Kidney (tissue), 14 donors: ENCODE data around the gene THSD4. TPM values are rescaled to one million over a fixed set of nuclear protein-coding genes. Genes with fewer than 3 reads are reported as not detected.

Source experiments
- DNase-seq, 5 donors: peaks; one replicate each; pipeline ENCODE4 v3.0.0-alpha.2; 2013 to 2020
- FAIRE-seq: peaks from 2 replicates; lab custom pipeline; 2012; peaks lifted over from hg19 to GRCh38; lab: Jason Lieb, UNC
- H3K27ac ChIP-seq, 2 donors: one replicate each; pipeline ENCODE4 v1.7.0; 2013; ENCODE audit warnings: low read depth in 2 of 2, low read length in 2 of 2, inconsistent platforms in 1 of 2
- H3K27me3 ChIP-seq: one replicate; pipeline ENCODE4 v1.7.1; 2013; ENCODE audit warnings: low read length, inconsistent platforms; ENCODE audit not compliant: control insufficient read depth, insufficient read depth
- H3K36me3 ChIP-seq, 3 donors: one replicate each; pipeline versions ENCODE4 v1.7.0 to v1.7.1; 2013; ENCODE audit warnings: low read length in 3 of 3, control low read depth in 1 of 3, inconsistent platforms in 1 of 3; ENCODE audit not compliant: insufficient read depth in 3 of 3, control insufficient read depth in 2 of 3
- H3K4me1 ChIP-seq, 3 donors: one replicate each; pipeline versions ENCODE4 v1.7.0 to v1.7.1; 2013; ENCODE audit warnings: low read length in 3 of 3, inconsistent platforms in 1 of 3, low read depth in 1 of 3; ENCODE audit not compliant: control insufficient read depth in 2 of 3, insufficient read depth in 2 of 3
- H3K4me3 ChIP-seq, 3 donors: one replicate each; pipeline versions ENCODE4 v1.7.0 to v1.8.1; 2013; ENCODE audit warnings: low read length in 3 of 3, control low read depth in 1 of 3, inconsistent platforms in 1 of 3
- H3K9ac ChIP-seq, 3 donors: one replicate each; pipeline versions ENCODE4 v1.7.0 to v1.7.1; 2013; ENCODE audit warnings: low read length in 3 of 3, control low read depth in 1 of 3, inconsistent platforms in 1 of 3
- H3K9me3 ChIP-seq, 3 donors: one replicate each; pipeline versions ENCODE4 v1.7.0 to v1.7.1; 2013; ENCODE audit warnings: low read length in 3 of 3, control low read depth in 1 of 3, inconsistent platforms in 1 of 3; ENCODE audit not compliant: control insufficient read depth in 2 of 3, insufficient read depth in 1 of 3
- intact Hi-C: fragments of 100-400 bp; cut with DNase I; formaldehyde crosslinking; loops from one replicate; pipeline ENCODE4 v1.11.1; 2022
- polyA plus RNA-seq: library from polyadenylated mRNA; stranded (reverse); fragments of 350-450 nt; fragmentation: Illumina TruSeq; extraction: RNeasy Lipid Tissue Mini Kit (QIAGEN cat#74804); gene quantifications from one replicate; pipeline ENCODE4 v1.2.3, GENCODE V29; 2014; ENCODE audit warnings: low read depth, low replicate concordance; ENCODE audit not compliant: insufficient read depth
- total RNA-seq: library from RNA; stranded (reverse); fragmentation: NEBNext Ultra II Directional; extraction: Animal tissue kit (Norgen Biotek cat#: 25700); gene quantifications from one replicate; pipeline ENCODE4 v1.2.1, GENCODE V29; 2021
- TF ChIP-seq, protein P1 (sequence below): IDR thresholded peaks from 3 replicates; pipeline ENCODE4 v1.5.1; 2012; ENCODE audit warnings: mild to moderate bottlenecking, moderate library complexity, borderline replicate concordance; ENCODE audit not compliant: insufficient read depth; ENCODE audit errors: extremely low read depth
- donor health status: control.
- donor health status: control.
- donor health status: control.
- donor health status: control.
- donor health status: control.
- donor health status: DM: yes; HTN: yes; CAD: no.
- donor health status: Normal renal cell carcinoma (clear cell type).

THSD4 gene
- total and polyA plus RNA-seq, 2 donors from 2014 or later, result 9.4 to 36.3 TPM

GRCh38 chr15:71736286-71736947 lies 621.1 kb downstream of the THSD4 start:
- Histone ChIP-seq H3K4me3 (no peak overlapping the region), H3K36me3 (no peaks in the 10 kb centered on the region), H3K4me1 (peaks cover 0 to 4% (median 0%) of the 10 kb centered on the region in 3 donors), H3K9ac (no peak overlapping the region), H3K27me3 (no peaks in the 10 kb centered on the region), H3K9me3 (no peaks in the 10 kb centered on the region), H3K27ac (no peak overlapping the region)
- no peak for DNase-seq
- TF ChIP-seq, protein P1, sequence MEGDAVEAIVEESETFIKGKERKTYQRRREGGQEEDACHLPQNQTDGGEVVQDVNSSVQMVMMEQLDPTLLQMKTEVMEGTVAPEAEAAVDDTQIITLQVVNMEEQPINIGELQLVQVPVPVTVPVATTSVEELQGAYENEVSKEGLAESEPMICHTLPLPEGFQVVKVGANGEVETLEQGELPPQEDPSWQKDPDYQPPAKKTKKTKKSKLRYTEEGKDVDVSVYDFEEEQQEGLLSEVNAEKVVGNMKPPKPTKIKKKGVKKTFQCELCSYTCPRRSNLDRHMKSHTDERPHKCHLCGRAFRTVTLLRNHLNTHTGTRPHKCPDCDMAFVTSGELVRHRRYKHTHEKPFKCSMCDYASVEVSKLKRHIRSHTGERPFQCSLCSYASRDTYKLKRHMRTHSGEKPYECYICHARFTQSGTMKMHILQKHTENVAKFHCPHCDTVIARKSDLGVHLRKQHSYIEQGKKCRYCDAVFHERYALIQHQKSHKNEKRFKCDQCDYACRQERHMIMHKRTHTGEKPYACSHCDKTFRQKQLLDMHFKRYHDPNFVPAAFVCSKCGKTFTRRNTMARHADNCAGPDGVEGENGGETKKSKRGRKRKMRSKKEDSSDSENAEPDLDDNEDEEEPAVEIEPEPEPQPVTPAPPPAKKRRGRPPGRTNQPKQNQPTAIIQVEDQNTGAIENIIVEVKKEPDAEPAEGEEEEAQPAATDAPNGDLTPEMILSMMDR, result no peak
- intact Hi-C loops, result no loop called here
- no peak for FAIRE-seq

- Histone ChIP-seq H3K9me3 (no peaks in the 10 kb centered on the region), H3K4me1 (no peaks in the 10 kb centered on the region), H3K27ac (no peak overlapping the region), H3K9ac (no peak overlapping the region), H3K4me3 (no peak overlapping the region), H3K36me3 (no peaks in the 10 kb centered on the region), H3K27me3 (no peaks in the 10 kb centered on the region)
- intact Hi-C loops, result no loop called here
- no peak for DNase-seq
- TF ChIP-seq, protein P1, result no peak
- no peak for FAIRE-seq
Observed at GRCh38 chr15:71737761-71738160, 622.5 kb downstream of the THSD4 start.

GRCh38 chr15:71739355-71739754 lies 624.1 kb downstream of the THSD4 start:
- FAIRE-seq, result no peak
- intact Hi-C loops, result no loop called here

More at GRCh38 chr15:71739355-71739754, 624.1 kb downstream of the THSD4 start:
- H3K36me3 ChIP-seq, result no peaks in the 10 kb centered on the region
- no peaks in the 10 kb centered on the region for H3K27me3 ChIP-seq
- H3K27ac ChIP-seq, result no peak overlapping the region
- DNase-seq, result no peak
- H3K4me3 ChIP-seq, result no peak overlapping the region
- H3K9me3 ChIP-seq, result no peaks in the 10 kb centered on the region
- TF ChIP-seq, protein P1, result no peak
- no peaks in the 10 kb centered on the region for H3K4me1 ChIP-seq
- H3K9ac ChIP-seq, result no peak overlapping the region
